Measurements from ENCODE around the gene RGS6.

Gene RGS6

GRCh38 chr14:72513346-72513745 lies 581.1 kb downstream of the RGS6 start:
- Histone ChIP-seq H3K9me2 (ENCODE audit: low read depth, low read length) (no peaks in the 10 kb centered on the region), H4K20me1 (ENCODE audit: insufficient read depth, low read length) (no peaks in the 10 kb centered on the region), H3K27ac (ENCODE audit: low read depth, low read length, poor library complexity, severe bottlenecking) (no peak overlapping the region), H3K9me3 (ENCODE audit: low read length) (no peaks in the 10 kb centered on the region), H3F3A (ENCODE audit: insufficient read depth, low read length) (no peaks in the 10 kb centered on the region), H3K9ac (ENCODE audit: low read length) (no peak overlapping the region), H3K4me3 (ENCODE audit: low read depth, low read length, poor library complexity, severe bottlenecking) (no peak overlapping the region), H3K79me2 (ENCODE audit: insufficient read depth, low read length) (no peaks in the 10 kb centered on the region), H3K27me3 (ENCODE audit: insufficient read depth, low read length) (no peaks in the 10 kb centered on the region), H3K36me3 (ENCODE audit: insufficient read depth, low read length) (no peaks in the 10 kb centered on the region), H3K4me1 (ENCODE audit: insufficient read depth, low read length, severe bottlenecking) (peaks cover 15% of the 10 kb centered on the region), H3K4me2 (ENCODE audit: low read length) (no peak overlapping the region), H2AFZ (ENCODE audit: low read length) (no peak overlapping the region)
- TF ChIP-seq EZH2 (IDR thresholded peaks at IDR 0.05; ENCODE audit: borderline replicate concordance, low read length) (no peak), CTCF (IDR thresholded peaks at IDR 0.05; ENCODE audit: low read length) (no peak)

GRCh38 chr14:72513965-72514659 lies 581.9 kb downstream of the RGS6 start:
- H3K9me3 ChIP-seq (ENCODE audit: low read length): no peaks in the 10 kb centered on the region
- H3K4me2 ChIP-seq (ENCODE audit: low read length): no peak overlapping the region
- H3K27me3 ChIP-seq (ENCODE audit: insufficient read depth, low read length): no peaks in the 10 kb centered on the region
- peak; percentile 64 for TF ChIP-seq CTCF (IDR thresholded peaks at IDR 0.05; ENCODE audit: low read length)
- no peak for TF ChIP-seq EZH2 (IDR thresholded peaks at IDR 0.05; ENCODE audit: borderline replicate concordance, low read length)
- no peaks in the 10 kb centered on the region for H3F3A ChIP-seq (ENCODE audit: insufficient read depth, low read length)
- no peaks in the 10 kb centered on the region for H4K20me1 ChIP-seq (ENCODE audit: insufficient read depth, low read length)
- H2AFZ ChIP-seq (ENCODE audit: low read length): no peak overlapping the region
- no peaks in the 10 kb centered on the region for H3K36me3 ChIP-seq (ENCODE audit: insufficient read depth, low read length)
- H3K27ac ChIP-seq (ENCODE audit: low read depth, low read length, poor library complexity, severe bottlenecking): no peak overlapping the region
- no peaks in the 10 kb centered on the region for H3K9me2 ChIP-seq (ENCODE audit: low read depth, low read length)
- peaks cover 22% of the 10 kb centered on the region for H3K4me1 ChIP-seq (ENCODE audit: insufficient read depth, low read length, severe bottlenecking)
- no peaks in the 10 kb centered on the region for H3K79me2 ChIP-seq (ENCODE audit: insufficient read depth, low read length)
- H3K9ac ChIP-seq (ENCODE audit: low read length): no peak overlapping the region
- H3K4me3 ChIP-seq (ENCODE audit: low read depth, low read length, poor library complexity, severe bottlenecking): no peak overlapping the region

- Histone ChIP-seq H3K9me2 (ENCODE audit: low read depth, low read length) (no peaks in the 10 kb centered on the region), H3K4me3 (ENCODE audit: low read depth, low read length, poor library complexity, severe bottlenecking) (no peak overlapping the region), H3K9ac (ENCODE audit: low read length) (no peak overlapping the region), H3K4me2 (ENCODE audit: low read length) (no peak overlapping the region), H3K36me3 (ENCODE audit: insufficient read depth, low read length) (no peaks in the 10 kb centered on the region), H3F3A (ENCODE audit: insufficient read depth, low read length) (no peaks in the 10 kb centered on the region), H3K4me1 (ENCODE audit: insufficient read depth, low read length, severe bottlenecking) (peaks cover 28% of the 10 kb centered on the region), H4K20me1 (ENCODE audit: insufficient read depth, low read length) (no peaks in the 10 kb centered on the region), H3K27ac (ENCODE audit: low read depth, low read length, poor library complexity, severe bottlenecking) (no peak overlapping the region), H3K79me2 (ENCODE audit: insufficient read depth, low read length) (no peaks in the 10 kb centered on the region), H2AFZ (ENCODE audit: low read length) (no peak overlapping the region), H3K27me3 (ENCODE audit: insufficient read depth, low read length) (no peaks in the 10 kb centered on the region), H3K9me3 (ENCODE audit: low read length) (no peaks in the 10 kb centered on the region)
- TF ChIP-seq EZH2 (IDR thresholded peaks at IDR 0.05; ENCODE audit: borderline replicate concordance, low read length) (no peak), CTCF (IDR thresholded peaks at IDR 0.05; ENCODE audit: low read length) (no peak)
These were observed 582.4 kb downstream of the RGS6 start for GRCh38 chr14:72514660-72515025.

All from OCI-LY1 (cell line).